Measurements from ENCODE around the gene MYPOP.

MYPOP gene

DNA sequence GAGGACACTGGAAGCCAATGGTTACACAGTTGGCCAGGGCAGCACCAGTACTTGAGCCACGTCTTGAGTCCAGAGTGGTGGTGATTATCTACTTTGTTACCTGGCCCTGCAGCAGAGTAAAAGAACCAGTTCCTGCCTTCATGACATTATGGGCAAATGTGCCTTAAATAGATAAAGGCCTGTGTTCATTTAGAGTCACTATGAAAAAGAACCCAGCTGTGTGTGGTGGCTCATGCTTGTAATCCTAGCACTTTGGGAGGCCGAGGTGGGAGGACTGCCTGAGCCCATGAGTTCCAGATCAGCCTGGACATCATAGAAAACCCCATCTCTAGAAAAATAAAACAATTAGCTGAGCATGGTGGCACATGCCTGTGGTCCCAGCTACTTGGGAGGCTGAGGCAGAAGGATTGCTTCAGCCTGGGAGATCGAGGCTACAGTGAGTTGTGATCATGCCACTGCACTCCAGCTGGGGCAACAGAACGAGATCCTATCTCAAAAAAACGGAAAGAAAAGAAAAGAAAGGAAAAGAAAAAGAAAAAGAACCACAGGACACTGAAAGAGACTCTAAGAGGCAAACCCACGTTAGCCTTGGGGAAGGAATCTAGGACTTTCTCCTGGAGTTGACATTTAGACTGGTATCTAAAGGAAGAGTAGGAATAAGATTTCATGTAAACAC is 13.1 kb downstream of the MYPOP start:
- TF ChIP-seq SIN3A (IDR thresholded peaks at IDR 0.05; ENCODE audit: borderline replicate concordance, insufficient read depth, low read length): no peak
- TF ChIP-seq TAF1 (IDR thresholded peaks at IDR 0.05; ENCODE audit: borderline replicate concordance, insufficient read depth, low read length): no peak
- TF ChIP-seq FOXP2 (optimal IDR thresholded peaks at IDR 0.05; ENCODE audit: borderline replicate concordance, extremely low read depth, extremely low read length, insufficient read depth): no peak
- no peak for TF ChIP-seq POLR2AphosphoS5 (IDR thresholded peaks at IDR 0.05; ENCODE audit: low read depth, low read length)
- TF ChIP-seq, protein P1, sequence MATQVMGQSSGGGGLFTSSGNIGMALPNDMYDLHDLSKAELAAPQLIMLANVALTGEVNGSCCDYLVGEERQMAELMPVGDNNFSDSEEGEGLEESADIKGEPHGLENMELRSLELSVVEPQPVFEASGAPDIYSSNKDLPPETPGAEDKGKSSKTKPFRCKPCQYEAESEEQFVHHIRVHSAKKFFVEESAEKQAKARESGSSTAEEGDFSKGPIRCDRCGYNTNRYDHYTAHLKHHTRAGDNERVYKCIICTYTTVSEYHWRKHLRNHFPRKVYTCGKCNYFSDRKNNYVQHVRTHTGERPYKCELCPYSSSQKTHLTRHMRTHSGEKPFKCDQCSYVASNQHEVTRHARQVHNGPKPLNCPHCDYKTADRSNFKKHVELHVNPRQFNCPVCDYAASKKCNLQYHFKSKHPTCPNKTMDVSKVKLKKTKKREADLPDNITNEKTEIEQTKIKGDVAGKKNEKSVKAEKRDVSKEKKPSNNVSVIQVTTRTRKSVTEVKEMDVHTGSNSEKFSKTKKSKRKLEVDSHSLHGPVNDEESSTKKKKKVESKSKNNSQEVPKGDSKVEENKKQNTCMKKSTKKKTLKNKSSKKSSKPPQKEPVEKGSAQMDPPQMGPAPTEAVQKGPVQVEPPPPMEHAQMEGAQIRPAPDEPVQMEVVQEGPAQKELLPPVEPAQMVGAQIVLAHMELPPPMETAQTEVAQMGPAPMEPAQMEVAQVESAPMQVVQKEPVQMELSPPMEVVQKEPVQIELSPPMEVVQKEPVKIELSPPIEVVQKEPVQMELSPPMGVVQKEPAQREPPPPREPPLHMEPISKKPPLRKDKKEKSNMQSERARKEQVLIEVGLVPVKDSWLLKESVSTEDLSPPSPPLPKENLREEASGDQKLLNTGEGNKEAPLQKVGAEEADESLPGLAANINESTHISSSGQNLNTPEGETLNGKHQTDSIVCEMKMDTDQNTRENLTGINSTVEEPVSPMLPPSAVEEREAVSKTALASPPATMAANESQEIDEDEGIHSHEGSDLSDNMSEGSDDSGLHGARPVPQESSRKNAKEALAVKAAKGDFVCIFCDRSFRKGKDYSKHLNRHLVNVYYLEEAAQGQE (IDR thresholded peaks at IDR 0.05; ENCODE audit: insufficient read depth in 1 of 2, low read depth in 2 of 2, low read length in 2 of 2): no peak

DNA sequence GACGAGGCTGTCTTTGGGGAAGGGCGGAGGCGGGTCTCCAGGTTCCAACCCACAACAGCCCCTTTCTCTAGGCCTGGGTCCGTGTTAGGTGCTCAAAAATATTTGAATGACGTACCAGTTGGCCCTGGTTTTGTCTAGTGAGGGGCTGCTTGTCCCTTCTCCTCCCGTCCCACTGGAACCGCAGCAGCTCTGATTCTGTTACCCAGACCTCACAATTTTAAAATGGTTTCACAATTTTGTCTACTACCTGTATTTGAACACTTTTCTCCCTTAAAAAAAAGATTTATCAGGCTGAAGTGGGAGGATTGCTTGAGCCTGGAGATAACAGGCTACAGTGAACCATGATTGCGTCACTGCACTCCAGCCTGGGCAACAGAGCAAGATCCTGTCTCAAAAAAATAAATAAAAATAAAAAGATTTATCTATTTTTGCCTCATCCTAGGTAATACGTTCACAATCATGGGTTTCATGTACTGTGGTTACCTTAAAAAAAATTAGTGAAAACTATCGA is 15.2 kb downstream of the MYPOP start:
- no peak for TF ChIP-seq TAF1 (IDR thresholded peaks at IDR 0.05; ENCODE audit: borderline replicate concordance, insufficient read depth, low read length)
- TF ChIP-seq, protein P1 (IDR thresholded peaks at IDR 0.05; ENCODE audit: insufficient read depth in 1 of 2, low read depth in 2 of 2, low read length in 2 of 2): no peak
- TF ChIP-seq FOXP2 (optimal IDR thresholded peaks at IDR 0.05; ENCODE audit: borderline replicate concordance, extremely low read depth, extremely low read length, insufficient read depth): no peak
- no peak for TF ChIP-seq POLR2AphosphoS5 (IDR thresholded peaks at IDR 0.05; ENCODE audit: low read depth, low read length)
- TF ChIP-seq SIN3A (IDR thresholded peaks at IDR 0.05; ENCODE audit: borderline replicate concordance, insufficient read depth, low read length): no peak

DNA sequence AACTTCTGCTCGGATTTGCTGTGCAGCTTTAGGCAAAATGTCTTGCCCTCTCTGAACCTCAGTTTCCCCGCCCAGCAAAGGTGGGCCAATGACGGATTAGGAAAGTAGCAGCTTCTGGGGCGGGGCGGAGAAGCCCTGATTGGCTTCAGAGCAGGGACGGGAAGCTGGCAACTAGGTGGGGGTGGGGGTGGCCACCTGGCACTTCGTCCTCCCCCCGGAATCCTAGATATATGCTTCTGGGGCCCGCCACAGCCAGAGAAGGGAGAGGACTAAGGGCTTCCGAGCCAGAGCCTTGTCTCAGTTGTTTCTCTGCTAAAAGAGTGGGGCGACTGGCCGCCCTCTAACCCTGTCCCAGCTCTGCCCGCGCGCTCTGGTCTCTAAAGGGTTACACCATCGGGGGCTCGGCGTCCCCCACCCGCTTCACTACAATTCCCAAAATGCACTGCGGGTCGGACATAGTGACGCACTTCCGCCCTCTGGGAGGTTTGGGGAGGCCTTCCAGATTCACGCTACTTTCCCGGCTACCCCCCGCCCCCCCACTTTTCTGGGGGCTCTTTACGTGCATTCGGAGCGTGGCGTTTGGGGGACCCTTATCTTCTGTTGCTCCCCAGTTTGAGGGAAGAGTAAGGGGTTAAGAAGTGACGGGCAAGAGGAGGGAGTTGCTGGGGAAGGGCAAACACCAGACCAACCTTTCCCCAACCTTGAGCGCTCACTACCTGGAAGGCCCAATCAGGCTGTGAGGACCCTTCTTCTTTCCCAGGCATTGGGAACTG is 15.8 kb downstream of the MYPOP start:
- peak; percentile 75 for TF ChIP-seq POLR2AphosphoS5 (IDR thresholded peaks at IDR 0.05; ENCODE audit: low read depth, low read length)
- TF ChIP-seq TAF1 (IDR thresholded peaks at IDR 0.05; ENCODE audit: borderline replicate concordance, insufficient read depth, low read length): no peak
- TF ChIP-seq FOXP2 (optimal IDR thresholded peaks at IDR 0.05; ENCODE audit: borderline replicate concordance, extremely low read depth, extremely low read length, insufficient read depth): peak; percentile 12
- TF ChIP-seq, protein P1 (IDR thresholded peaks at IDR 0.05; ENCODE audit: insufficient read depth in 1 of 2, low read depth in 2 of 2, low read length in 2 of 2): no peak

DNA sequence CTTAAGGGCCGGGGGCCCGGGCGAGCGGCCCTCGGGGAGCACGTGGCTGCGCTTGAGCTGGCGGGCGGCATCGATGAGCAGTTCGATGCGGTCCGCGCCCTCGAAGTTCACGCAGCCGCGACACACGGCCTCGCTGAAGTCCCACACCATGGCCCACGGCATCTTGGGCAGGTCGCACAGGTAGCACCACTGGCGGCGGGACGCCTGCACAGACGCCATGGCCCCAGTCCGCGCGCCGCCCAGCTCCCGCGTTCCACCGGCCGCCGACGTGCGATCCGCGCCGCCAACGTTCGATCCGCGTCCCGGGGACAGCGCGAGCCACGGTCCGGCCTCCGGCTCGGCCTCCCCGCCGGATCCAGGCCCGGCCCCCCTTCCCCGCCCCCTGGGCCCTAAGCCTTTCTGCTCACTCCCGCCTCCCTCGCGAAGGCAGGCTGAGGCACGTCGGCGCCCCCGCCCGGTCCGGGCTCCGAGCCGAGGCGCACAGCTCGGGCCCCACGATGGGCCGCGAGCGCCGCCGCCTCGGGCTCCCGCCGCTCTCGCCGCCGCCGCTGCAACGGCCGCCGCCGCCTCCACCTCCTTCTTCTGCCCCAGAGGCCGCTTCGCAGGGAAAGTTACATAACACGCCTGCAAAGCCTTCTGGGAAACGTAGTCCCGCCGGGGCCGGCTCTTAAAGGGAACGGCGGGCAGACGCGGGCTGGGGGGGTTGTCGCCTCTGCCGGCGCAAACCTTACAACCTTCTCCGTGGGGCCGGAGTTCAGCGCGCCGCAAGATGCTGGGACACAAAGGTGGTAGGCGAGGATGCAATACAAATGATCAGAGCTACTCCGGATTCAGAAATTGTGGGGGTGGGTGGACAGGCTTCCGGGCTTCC is 16.6 kb downstream of the MYPOP start, which contains the start of gene IRF2BP1:
Gene IRF2BP1, minus strand, starts transcription at position 586 of the 871 bp plus-strand sequence. Its CDS starts 367 bp downstream, at position 219.
- TF ChIP-seq, protein P1 (IDR thresholded peaks at IDR 0.05; ENCODE audit: insufficient read depth in 1 of 2, low read depth in 2 of 2, low read length in 2 of 2): no peak
- TF ChIP-seq SIN3A (IDR thresholded peaks at IDR 0.05; ENCODE audit: borderline replicate concordance, insufficient read depth, low read length) (0 out of 2 replicates have a peak, but pooled peaks have one; percentile 73), POLR2AphosphoS5 (IDR thresholded peaks at IDR 0.05; ENCODE audit: low read depth, low read length) (peak; percentile 18; the same call in 1 of the 2 replicates), TAF1 (IDR thresholded peaks at IDR 0.05; ENCODE audit: borderline replicate concordance, insufficient read depth, low read length) (peak; percentile 50; the same call in 1 of the 2 replicates)

Measured in PFSK-1 (cell line).